ENCODE results near the gene TYK2. TPM values are rescaled to one million over a fixed set of nuclear protein-coding genes. Genes with fewer than 3 reads are reported as not detected.
"Not testable (repeated sequence)": the region's sequence is repeated elsewhere in the genome, so short reads cannot be mapped to it uniquely, and the experiment has no call there.

TYK2 gene
- total RNA-seq, 1 experiment from 2014 or later, result 118 TPM

DNA sequence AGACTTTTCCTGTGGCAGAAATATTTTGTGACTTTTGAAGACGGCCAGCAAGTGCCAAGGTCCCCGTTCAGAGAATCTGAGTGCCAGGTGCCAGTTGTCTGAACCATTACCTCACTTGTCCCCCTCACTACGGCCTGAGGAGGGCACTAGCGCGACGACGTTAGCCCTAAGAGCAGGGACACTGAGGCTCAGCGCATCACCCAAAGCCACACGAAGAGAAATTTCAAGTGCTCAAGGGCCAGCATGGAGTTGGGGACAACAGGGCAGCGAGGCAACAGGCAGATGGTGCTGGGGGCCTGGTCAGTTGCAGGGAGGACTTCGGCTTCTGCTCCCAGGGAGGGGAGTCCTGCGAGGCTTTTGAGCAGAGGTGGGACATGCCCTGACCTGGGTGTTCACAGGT lies 9.5 kb upstream of the TYK2 start:
- no peak overlapping the region for H3K27ac ChIP-seq (ENCODE audit: low read depth, low read length, poor library complexity, severe bottlenecking)
- TF ChIP-seq EZH2 (IDR thresholded peaks at IDR 0.05; ENCODE audit: borderline replicate concordance, low read depth, low read length, poor library complexity, severe bottlenecking) (no peak), CTCF (conservative IDR thresholded peaks at IDR 0.05; ENCODE audit: low read depth, low read length) (peak; percentile 42)
- no peaks in the 10 kb centered on the region for H3K27me3 ChIP-seq (replicated peaks; ENCODE audit: insufficient read depth, low read depth, low read length, poor library complexity)
- no peaks in the 10 kb centered on the region for H3K4me1 ChIP-seq (ENCODE audit: insufficient read depth, low read length, poor library complexity, severe bottlenecking)
- DNase-seq (ENCODE audit: low spot score), result peak; percentile 56
- H3K9me3 ChIP-seq (ENCODE audit: low read depth, low read length, poor library complexity, severe bottlenecking), result no peaks in the 10 kb centered on the region
- BruUV-seq (replicated peaks), result no TSS peak
- POLR2A ChIA-PET (ENCODE audit: low non-redundant PET), result no interaction called here
- H3K36me3 ChIP-seq (ENCODE audit: insufficient read depth, low read length, poor library complexity, severe bottlenecking), result peaks cover 42% of the 10 kb centered on the region
- CTCF ChIA-PET, result interaction anchor here (0.6 to 1.8 kb wide), 8 partner anchors 9 to 158 kb away, joined by 3 to 50 read pairs (median 9); partner anchors contain the start of genes ICAM1, ICAM5 and TYK2
- intact Hi-C loops (cut with micrococcal nuclease; ENCODE audit: unreplicated experiment), result loop anchor here (1.0 to 5.0 kb wide), 3 partner anchors 121 to 458 kb away; no protein-coding TSS in a partner anchor
- no peak overlapping the region for H3K4me3 ChIP-seq (ENCODE audit: low read depth, low read length, poor library complexity, severe bottlenecking)

- H3K4me3 ChIP-seq (ENCODE audit: low read depth, low read length, poor library complexity, severe bottlenecking), result no peak overlapping the region
- peak; percentile 86 for DNase-seq (ENCODE audit: low spot score)
- intact Hi-C loops (cut with micrococcal nuclease; ENCODE audit: unreplicated experiment), result loop anchor here (1.0 kb wide), 1 partner anchor 120 kb away; no protein-coding TSS in a partner anchor
- BruUV-seq (replicated peaks), result TSS peak; percentile 21
- peaks cover 39% of the 10 kb centered on the region for H3K36me3 ChIP-seq (ENCODE audit: insufficient read depth, low read length, poor library complexity, severe bottlenecking)
- TF ChIP-seq CTCF (conservative IDR thresholded peaks at IDR 0.05; ENCODE audit: low read depth, low read length) (peak; percentile 97), EZH2 (IDR thresholded peaks at IDR 0.05; ENCODE audit: borderline replicate concordance, low read depth, low read length, poor library complexity, severe bottlenecking) (no peak)
- no peaks in the 10 kb centered on the region for H3K27me3 ChIP-seq (replicated peaks; ENCODE audit: insufficient read depth, low read depth, low read length, poor library complexity)
- CTCF ChIA-PET, result interaction anchor here (0.5 to 1.8 kb wide), 10 partner anchors 8 to 503 kb away, joined by 3 to 50 read pairs (median 5); partner anchors contain the start of genes ICAM1 and TYK2
- H3K4me1 ChIP-seq (ENCODE audit: insufficient read depth, low read length, poor library complexity, severe bottlenecking), result no peaks in the 10 kb centered on the region
- H3K27ac ChIP-seq (ENCODE audit: low read depth, low read length, poor library complexity, severe bottlenecking), result no peak overlapping the region
- H3K9me3 ChIP-seq (ENCODE audit: low read depth, low read length, poor library complexity, severe bottlenecking), result no peaks in the 10 kb centered on the region
- POLR2A ChIA-PET (ENCODE audit: low non-redundant PET), result interaction anchor here (0.9 kb wide), 1 partner anchor 129 kb away, joined by 11 read pairs; no protein-coding TSS in a partner anchor
Measured at GRCh38 chr19:10388957-10389356, 8.6 kb upstream of the TYK2 start.

DNA sequence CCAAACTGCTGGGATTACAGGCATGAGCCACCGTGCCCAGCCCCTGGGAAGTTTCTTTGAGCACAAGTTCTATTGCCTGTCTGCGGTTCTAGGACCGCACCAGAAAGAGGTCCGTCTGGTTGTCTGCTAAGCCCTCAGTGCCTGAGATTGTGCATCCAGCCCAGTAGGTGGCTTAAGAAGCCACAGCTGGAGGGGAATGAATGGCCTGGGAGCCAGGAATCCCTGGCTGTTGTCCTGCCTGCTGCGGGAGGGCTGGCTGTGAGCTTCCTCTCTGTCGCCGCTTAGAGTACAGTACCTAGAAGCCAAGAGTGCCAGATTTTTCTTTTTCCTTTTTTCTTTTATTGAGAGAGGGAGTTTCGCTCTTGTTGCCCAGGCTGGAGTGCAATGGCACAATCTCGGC lies 4.2 kb upstream of the TYK2 start:
- intact Hi-C loops (cut with micrococcal nuclease; ENCODE audit: unreplicated experiment), result loop anchor here (5.0 kb wide), 1 partner anchor 47 kb away; the partner anchor contains the start of gene ICAM3
- H3K9me3 ChIP-seq (ENCODE audit: low read depth, low read length, poor library complexity, severe bottlenecking), result no peaks in the 10 kb centered on the region
- peaks cover 3% of the 10 kb centered on the region for H3K4me1 ChIP-seq (ENCODE audit: insufficient read depth, low read length, poor library complexity, severe bottlenecking)
- no peaks in the 10 kb centered on the region for H3K27me3 ChIP-seq (replicated peaks; ENCODE audit: insufficient read depth, low read depth, low read length, poor library complexity)
- no peaks in the 10 kb centered on the region for H3K36me3 ChIP-seq (ENCODE audit: insufficient read depth, low read length, poor library complexity, severe bottlenecking)
- DNase-seq (ENCODE audit: low spot score), result no peak
- ChIA-PET POLR2A (ENCODE audit: low non-redundant PET) (no interaction called here), CTCF (no interaction called here)
- TF ChIP-seq EZH2 (IDR thresholded peaks at IDR 0.05; ENCODE audit: borderline replicate concordance, low read depth, low read length, poor library complexity, severe bottlenecking) (no peak), CTCF (conservative IDR thresholded peaks at IDR 0.05; ENCODE audit: low read depth, low read length) (no peak)
- no peak overlapping the region for H3K4me3 ChIP-seq (ENCODE audit: low read depth, low read length, poor library complexity, severe bottlenecking)
- H3K27ac ChIP-seq (ENCODE audit: low read depth, low read length, poor library complexity, severe bottlenecking), result no peak overlapping the region
- BruUV-seq (replicated peaks), result no TSS peak

- not testable (repeated sequence) for BruUV-seq (replicated peaks)
- intact Hi-C loops (cut with micrococcal nuclease; ENCODE audit: unreplicated experiment), result loop anchor here (5.0 kb wide), 1 partner anchor 46 kb away; the partner anchor contains the start of gene ICAM3
- POLR2A ChIA-PET (ENCODE audit: low non-redundant PET), result interaction anchor here (0.6 kb wide), 1 partner anchor 113 kb away, joined by 3 read pairs; no protein-coding TSS in a partner anchor
Measured at GRCh38 chr19:10383223-10383499, 2.8 kb upstream of the TYK2 start.

More at GRCh38 chr19:10383223-10383499, 2.8 kb upstream of the TYK2 start:
- H3K27me3 ChIP-seq (replicated peaks; ENCODE audit: insufficient read depth, low read depth, low read length, poor library complexity); H3K4me3 ChIP-seq (ENCODE audit: low read depth, low read length, poor library complexity, severe bottlenecking); H3K9me3 ChIP-seq (ENCODE audit: low read depth, low read length, poor library complexity, severe bottlenecking); H3K4me1 ChIP-seq (ENCODE audit: insufficient read depth, low read length, poor library complexity, severe bottlenecking); H3K36me3 ChIP-seq (ENCODE audit: insufficient read depth, low read length, poor library complexity, severe bottlenecking); H3K27ac ChIP-seq (ENCODE audit: low read depth, low read length, poor library complexity, severe bottlenecking); DNase-seq (ENCODE audit: low spot score): not testable (repeated sequence)
- CTCF ChIA-PET, result interaction anchor here (0.6 to 1.0 kb wide), 2 partner anchors 124 to 872 kb away, joined by 5 to 8 read pairs; no protein-coding TSS in a partner anchor
